Measurements from ENCODE around the gene MYH9. TPM values are rescaled to one million over a fixed set of nuclear protein-coding genes. Genes with fewer than 3 reads are reported as not detected.

The MYH9 gene
- total RNA-seq, 2 experiments from 2014 or later: 901 to 925 TPM

GRCh38 chr22:36343070-36343719 lies 44.6 kb downstream of the MYH9 start:
- TF ChIP-seq CTCF (IDR thresholded peaks at IDR 0.05): no peak
- ATAC-seq (ENCODE audit: poor library complexity) (no peak), DNase-seq (no peak)
- H3K4me3 ChIP-seq (ENCODE audit: low read length): no peak overlapping the region
- peak overlapping the region; percentile 51 for H3K4me3 Mint-ChIP-seq
- peaks cover 97% of the 10 kb centered on the region for H3K4me1 ChIP-seq (ENCODE audit: insufficient read depth, low read length)
- peaks cover 85% of the 10 kb centered on the region for H3K4me1 Mint-ChIP-seq (ENCODE audit: low read depth)
- peak overlapping the region; percentile 93 for H3K27ac Mint-ChIP-seq
- H3K27me3 ChIP-seq (ENCODE audit: control insufficient read depth in 1 of 2, insufficient read depth in 2 of 2, low read length in 2 of 2): no peaks in the 10 kb centered on the region
- peaks cover 95% of the 10 kb centered on the region for H3K36me3 Mint-ChIP-seq (ENCODE audit: low read depth)
- H3K36me3 ChIP-seq (ENCODE audit: insufficient read depth, low read length): peaks cover 93% of the 10 kb centered on the region
- ChIA-PET CTCF (interaction anchor here (0.9 to 1.9 kb wide), 5 partner anchors 9 to 143 kb away, joined by 3 to 6 read pairs (median 3); no protein-coding TSS in a partner anchor), POLR2A (interaction anchor here (1.4 to 49.5 kb wide), 3 partner anchors 11 to 109 kb away, joined by 3 to 1847 read pairs (median 36); partner anchors contain the start of gene MYH9)
- H3K27ac ChIP-seq (ENCODE audit: low read depth in 1 of 2, low read length in 2 of 2): peak overlapping the region; percentile 23 to 39
- no peaks in the 10 kb centered on the region for H3K27me3 Mint-ChIP-seq
- H3K9me3 Mint-ChIP-seq: no peaks in the 10 kb centered on the region
- intact Hi-C loops (cut with DNase I, micrococcal nuclease): no loop called here
- H3K9me3 ChIP-seq (ENCODE audit: control insufficient read depth in 1 of 2, insufficient read depth in 1 of 2, low read length in 2 of 2): no peaks in the 10 kb centered on the region

- Histone ChIP-seq H3K4me1 (ENCODE audit: insufficient read depth, low read length) (peaks cover 100% of the 10 kb centered on the region), H3K27me3 (ENCODE audit: control insufficient read depth in 1 of 2, insufficient read depth in 2 of 2, low read length in 2 of 2) (no peaks in the 10 kb centered on the region), H3K4me3 (ENCODE audit: low read length) (no peak overlapping the region), H3K36me3 (ENCODE audit: insufficient read depth, low read length) (peaks cover 95% of the 10 kb centered on the region), H3K27ac (ENCODE audit: low read depth in 1 of 2, low read length in 2 of 2) (peak overlapping the region in 1 of 2 donors; percentile 43), H3K9me3 (ENCODE audit: control insufficient read depth in 1 of 2, insufficient read depth in 1 of 2, low read length in 2 of 2) (no peaks in the 10 kb centered on the region)
- Mint-ChIP-seq H3K27me3 (no peaks in the 10 kb centered on the region), H3K4me3 (no peak overlapping the region), H3K4me1 (ENCODE audit: low read depth) (peaks cover 86% of the 10 kb centered on the region), H3K27ac (peak overlapping the region; percentile 93), H3K36me3 (ENCODE audit: low read depth) (peaks cover 96% of the 10 kb centered on the region), H3K9me3 (no peaks in the 10 kb centered on the region)
- intact Hi-C loops (cut with DNase I, micrococcal nuclease): no loop called here
- DNase-seq (no peak), ATAC-seq (ENCODE audit: poor library complexity) (no peak)
- ChIA-PET CTCF (interaction anchor here (1.0 to 2.0 kb wide), 4 partner anchors 11 to 145 kb away, joined by 3 to 5 read pairs (median 4); no protein-coding TSS in a partner anchor), POLR2A (interaction anchor here (0.9 to 49.5 kb wide), 3 partner anchors 9 to 110 kb away, joined by 4 to 1847 read pairs (median 36); partner anchors contain the start of gene MYH9)
- no peak for TF ChIP-seq CTCF (IDR thresholded peaks at IDR 0.05)
Observed at GRCh38 chr22:36341640-36342041, 46.1 kb downstream of the MYH9 start.

- no peaks in the 10 kb centered on the region for H3K27me3 ChIP-seq (ENCODE audit: control insufficient read depth in 1 of 2, insufficient read depth in 2 of 2, low read length in 2 of 2)
- peak overlapping the region; percentile 93 for H3K27ac Mint-ChIP-seq
- H3K9me3 ChIP-seq (ENCODE audit: control insufficient read depth in 1 of 2, insufficient read depth in 1 of 2, low read length in 2 of 2): no peaks in the 10 kb centered on the region
- peaks cover 100% of the 10 kb centered on the region for H3K4me1 ChIP-seq (ENCODE audit: insufficient read depth, low read length)
- H3K9me3 Mint-ChIP-seq: no peaks in the 10 kb centered on the region
- H3K4me1 Mint-ChIP-seq (ENCODE audit: low read depth): peaks cover 88% of the 10 kb centered on the region
- peak overlapping the region; percentile 43 to 60 for H3K27ac ChIP-seq (ENCODE audit: low read depth in 1 of 2, low read length in 2 of 2)
- peak overlapping the region; percentile 76 for H3K4me3 Mint-ChIP-seq
- no peak overlapping the region for H3K4me3 ChIP-seq (ENCODE audit: low read length)
- CTCF ChIA-PET: interaction anchor here (1.7 to 2.0 kb wide), 2 partner anchors 12 to 39 kb away, joined by 5 to 6 read pairs; no protein-coding TSS in a partner anchor
- DNase-seq (peak in 1 of 14 experiments; percentile 48), ATAC-seq (ENCODE audit: poor library complexity) (no peak)
- H3K27me3 Mint-ChIP-seq: no peaks in the 10 kb centered on the region
- POLR2A ChIA-PET: interaction anchor here (0.9 to 49.5 kb wide), 3 partner anchors 8 to 111 kb away, joined by 4 to 1847 read pairs (median 36); partner anchors contain the start of gene MYH9
- TF ChIP-seq CTCF (IDR thresholded peaks at IDR 0.05): no peak
- peaks cover 96% of the 10 kb centered on the region for H3K36me3 Mint-ChIP-seq (ENCODE audit: low read depth)
- intact Hi-C loops (cut with DNase I, micrococcal nuclease): no loop called here
- peaks cover 97% of the 10 kb centered on the region for H3K36me3 ChIP-seq (ENCODE audit: insufficient read depth, low read length)
Observed at GRCh38 chr22:36340621-36341020, 47.1 kb downstream of the MYH9 start.
